Renal pelvis (tissue), 4 donors: Measurements from ENCODE around the gene CD84. TPM values are rescaled to one million over a fixed set of nuclear protein-coding genes. Genes with fewer than 3 reads are reported as not detected.
"Not testable (repeated sequence)": the region's sequence is repeated elsewhere in the genome, so short reads cannot be mapped to it uniquely, and the experiment has no call there.

ENCODE experiments used
- DNase-seq: peaks from one replicate; pipeline ENCODE4 v3.0.0-alpha.2; 2013
- polyA plus RNA-seq, 3 donors: library from polyadenylated mRNA; unstranded; fragments of 120-200 nt; gene quantifications; one replicate each; pipeline ENCODE4 v1.2.1, GENCODE V29; 2013; ENCODE audit not compliant: insufficient read length in 3 of 3

Gene CD84
- polyA plus RNA-seq, 3 donors, result 0.98 to 1.1 (median 1.0) TPM

GRCh38 chr1:160542303-160542945, 36.9 kb downstream of the CD84 start:
- peak; percentile 44 for DNase-seq

DNA sequence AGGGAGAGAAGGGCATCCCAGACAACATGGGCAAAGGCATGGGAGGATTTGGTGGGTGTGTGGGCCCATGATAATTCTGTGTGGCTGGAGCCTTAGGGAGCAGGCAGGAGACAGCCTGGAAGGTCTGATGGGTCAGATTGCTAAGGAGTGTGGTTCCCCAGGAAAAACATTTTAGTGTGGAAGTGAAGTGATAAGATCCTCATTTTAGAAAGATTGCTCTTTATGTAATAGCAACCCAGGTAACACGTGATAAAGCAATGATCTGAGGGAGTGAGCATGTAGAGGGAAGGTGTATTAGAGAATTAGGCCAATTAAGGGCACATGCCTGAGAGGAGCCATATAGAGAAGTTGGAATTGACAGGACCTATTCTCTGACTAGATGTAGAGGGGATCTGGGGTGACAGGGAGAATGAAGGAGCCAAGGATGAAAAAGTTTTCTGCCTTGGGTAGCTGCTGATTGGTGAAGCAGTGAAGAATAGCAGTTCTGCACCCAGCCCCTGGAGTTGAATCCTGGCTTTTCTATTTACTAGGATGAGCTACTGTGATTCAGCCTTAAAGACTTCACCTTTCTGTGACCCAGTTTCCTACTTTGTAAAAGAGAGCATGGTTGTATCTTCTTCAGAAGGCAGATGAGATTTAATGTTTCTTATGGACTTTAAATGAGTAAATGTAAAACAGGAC, 37.5 kb downstream of the CD84 start:
- no peak for DNase-seq

GRCh38 chr1:160540859-160541233, 38.5 kb downstream of the CD84 start:
- DNase-seq, result no peak

DNA sequence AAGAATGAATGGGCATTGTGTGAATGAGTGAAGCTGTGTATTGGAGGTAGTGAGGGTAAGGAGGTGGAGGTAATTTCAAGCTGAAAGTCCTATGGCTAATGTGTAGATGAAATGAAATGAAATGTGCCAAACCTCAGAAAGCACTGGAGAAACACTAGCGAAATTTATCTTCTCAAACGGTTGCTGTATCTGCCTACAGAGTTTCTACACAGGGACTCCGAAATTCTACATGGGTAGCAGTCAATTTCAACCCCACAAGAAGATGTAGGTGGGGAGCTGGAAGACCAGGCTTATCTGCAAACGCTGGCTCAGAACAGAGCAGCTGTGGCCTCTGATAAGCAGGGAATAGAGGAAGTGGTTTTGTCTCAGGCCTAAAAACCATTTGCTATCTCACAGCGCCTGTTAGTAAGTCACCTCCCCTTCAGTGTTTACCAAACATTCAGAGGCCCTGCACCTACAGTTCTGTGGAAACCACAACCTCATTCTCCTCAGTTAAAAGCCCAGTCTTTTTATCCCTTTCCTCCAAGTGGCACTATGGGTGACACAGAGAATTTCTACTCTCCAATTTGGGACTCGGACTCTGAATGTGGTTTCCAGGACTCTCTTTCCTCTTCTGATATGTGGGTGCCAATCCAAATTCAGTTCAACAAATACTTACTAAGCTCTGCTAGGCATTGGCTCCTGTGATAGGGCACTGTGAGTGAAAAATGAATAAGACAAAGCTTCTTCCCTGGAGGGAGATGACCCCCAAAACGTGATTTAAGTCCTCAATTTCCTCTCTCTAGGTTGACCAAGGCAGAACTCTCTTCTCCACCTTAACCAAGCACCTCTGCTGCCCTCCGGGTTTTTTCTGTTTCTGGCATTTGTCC, 39.1 kb downstream of the CD84 start:
- DNase-seq, result no peak

DNA sequence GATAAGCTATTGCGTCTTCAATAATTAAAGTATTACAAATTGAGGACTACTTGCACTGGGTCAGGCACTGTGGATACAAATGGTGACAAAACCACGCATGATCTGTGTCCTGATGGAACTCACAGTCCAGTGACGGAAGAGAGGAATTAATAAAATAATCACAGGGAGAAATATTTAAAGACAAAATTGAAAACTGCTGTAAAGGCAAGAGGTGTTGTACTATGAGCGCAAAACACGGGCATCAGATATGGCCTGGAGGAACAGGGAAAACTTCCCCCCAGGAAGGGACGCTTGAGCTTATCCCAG, 39.7 kb downstream of the CD84 start:
- no peak for DNase-seq

- no peak for DNase-seq
Measured at GRCh38 chr1:160538985-160539651, 40.2 kb downstream of the CD84 start.

DNA sequence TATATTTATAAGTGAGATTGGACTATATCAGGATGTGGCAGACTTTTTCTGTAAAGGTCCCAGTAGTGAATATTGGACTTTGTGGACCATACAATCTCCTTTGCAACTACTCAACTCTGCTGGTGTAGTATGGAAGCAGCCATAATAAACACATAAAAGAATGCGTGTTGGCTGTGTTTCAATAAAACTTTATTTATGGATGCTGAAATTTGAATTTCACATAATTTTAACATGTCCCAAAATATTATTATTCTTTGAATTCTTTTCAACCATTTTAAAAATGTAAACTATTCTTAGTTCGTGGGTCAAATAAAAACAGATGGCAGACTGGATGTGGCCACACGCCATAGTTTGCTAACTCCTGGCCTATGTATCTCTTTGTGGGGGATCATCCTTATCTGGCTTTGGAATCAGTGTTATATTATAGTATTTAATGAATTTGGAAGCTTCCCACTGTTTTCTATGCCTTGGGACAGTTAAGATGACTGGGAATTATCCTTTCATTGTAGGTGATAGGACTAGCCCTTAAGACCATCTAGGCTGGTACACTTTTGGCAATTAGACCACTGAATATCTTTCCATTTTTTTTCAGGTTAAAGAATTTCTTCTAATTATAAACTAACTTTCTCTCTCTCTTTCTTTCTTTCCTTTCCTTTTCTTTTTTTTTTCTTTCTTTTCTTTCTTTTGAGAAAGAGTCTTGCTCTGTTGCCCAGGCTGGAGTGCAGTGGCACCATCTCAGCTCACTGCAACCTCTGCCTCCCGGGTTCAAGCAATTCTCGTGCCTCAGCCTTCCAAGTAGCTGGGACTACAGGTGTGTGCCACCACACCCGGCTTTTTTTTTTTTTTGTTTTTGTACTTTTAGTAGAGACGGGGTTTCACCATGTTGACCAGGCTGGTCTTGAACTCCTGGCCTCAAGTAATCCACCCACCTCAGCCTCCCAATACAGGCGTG, 41.3 kb downstream of the CD84 start:
- no peak for DNase-seq

GRCh38 chr1:160534823-160535605, 44.3 kb downstream of the CD84 start:
- DNase-seq, result no peak

DNA sequence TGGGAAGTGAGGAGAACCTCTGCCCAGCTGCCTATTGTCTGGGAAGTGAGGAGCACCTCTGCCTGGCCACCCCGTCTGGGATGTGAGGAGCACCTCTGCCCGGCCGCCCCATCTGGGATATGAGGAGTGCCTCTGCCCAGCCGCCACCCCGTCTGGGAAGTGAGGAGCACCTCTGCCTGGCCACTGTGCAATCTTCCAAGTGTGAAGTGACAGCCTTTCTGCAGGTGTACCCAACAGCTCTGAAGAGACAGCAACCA, 46.8 kb downstream of the CD84 start:
- DNase-seq, result not testable (repeated sequence)

DNA sequence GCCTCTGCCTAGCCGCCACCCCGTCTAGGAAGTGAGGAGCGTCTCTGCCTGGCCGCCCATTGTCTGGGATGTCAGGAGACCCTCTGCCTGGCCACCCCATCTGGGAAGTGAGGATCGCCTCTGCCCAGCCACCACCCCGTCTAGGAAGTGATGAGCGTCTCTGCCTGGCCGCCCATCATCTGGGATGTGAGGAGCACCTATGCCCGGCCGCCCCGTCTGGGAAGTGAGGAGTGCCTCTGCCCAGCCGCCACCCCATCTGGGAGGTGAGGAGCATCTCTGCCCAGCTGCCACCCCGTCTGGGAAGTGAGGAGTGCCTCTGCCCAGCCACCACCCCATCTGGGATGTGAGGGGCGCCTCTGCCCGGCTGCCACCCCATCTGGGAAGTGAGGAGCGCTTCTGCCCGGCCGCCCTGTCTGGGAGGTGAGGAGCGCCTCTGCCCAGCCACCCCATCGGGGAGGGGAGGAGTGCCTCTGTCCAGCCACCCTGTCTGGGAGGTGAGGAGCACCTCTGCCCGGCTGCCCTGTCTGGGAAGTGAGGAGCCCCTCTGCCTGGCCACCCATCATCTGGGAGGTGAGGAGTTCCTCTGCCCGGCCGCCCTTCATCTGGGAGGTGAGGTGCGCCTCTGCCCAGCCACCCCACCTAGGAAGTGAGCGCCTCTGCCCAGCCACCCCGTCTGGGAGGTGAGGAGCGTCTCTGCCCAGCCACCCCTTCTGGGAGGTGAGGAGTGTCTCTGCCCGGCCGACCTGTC, 47.3 kb downstream of the CD84 start:
- not testable (repeated sequence) for DNase-seq

DNA sequence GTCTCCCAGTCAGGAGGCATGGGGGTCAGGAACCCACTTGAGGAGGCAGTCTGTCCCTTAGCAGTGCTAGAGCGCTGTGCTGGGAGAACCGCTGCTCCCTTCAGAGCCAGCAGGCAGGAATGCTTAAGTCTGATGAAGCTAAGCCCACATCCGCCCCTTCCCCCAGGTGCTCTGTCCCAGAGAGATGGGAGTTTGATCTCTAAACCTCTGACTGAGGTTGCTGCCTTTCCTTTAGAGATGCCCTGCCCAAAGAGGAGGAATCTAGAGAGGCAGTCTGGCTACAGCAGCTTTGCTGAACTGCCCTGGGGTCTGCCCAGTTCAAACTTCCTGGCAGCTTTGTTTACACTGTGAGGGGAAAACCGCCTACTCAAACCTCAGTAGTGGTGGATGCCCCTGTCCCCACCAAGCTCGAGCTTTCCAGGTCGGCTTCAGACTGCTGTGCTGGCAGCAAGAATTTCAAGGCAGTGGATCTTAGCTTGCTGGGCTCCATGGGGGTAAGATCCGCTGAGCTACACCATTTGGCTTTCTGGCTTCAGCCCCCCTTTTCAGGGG, 49.8 kb downstream of the CD84 start:
- DNase-seq, result not testable (repeated sequence)

DNA sequence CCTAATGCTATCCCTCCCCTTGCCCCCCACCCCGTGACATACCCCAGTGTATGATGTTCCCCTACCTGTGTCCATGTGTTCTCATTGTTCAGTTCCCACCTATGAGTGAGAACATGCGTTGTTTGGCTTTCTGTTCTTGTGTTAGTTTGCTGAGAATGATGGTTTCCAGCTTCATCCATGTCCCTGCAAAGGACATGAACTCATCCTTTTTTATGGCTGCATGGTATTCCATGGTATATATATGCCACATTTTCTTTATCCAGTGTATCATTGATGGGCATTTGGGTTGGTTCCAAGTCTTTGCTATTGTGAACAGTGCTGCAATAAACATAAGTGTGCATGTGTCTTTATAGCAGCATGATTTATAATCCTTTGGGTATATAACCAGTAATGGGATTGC, 55.5 kb downstream of the CD84 start:
- not testable (repeated sequence) for DNase-seq

DNA sequence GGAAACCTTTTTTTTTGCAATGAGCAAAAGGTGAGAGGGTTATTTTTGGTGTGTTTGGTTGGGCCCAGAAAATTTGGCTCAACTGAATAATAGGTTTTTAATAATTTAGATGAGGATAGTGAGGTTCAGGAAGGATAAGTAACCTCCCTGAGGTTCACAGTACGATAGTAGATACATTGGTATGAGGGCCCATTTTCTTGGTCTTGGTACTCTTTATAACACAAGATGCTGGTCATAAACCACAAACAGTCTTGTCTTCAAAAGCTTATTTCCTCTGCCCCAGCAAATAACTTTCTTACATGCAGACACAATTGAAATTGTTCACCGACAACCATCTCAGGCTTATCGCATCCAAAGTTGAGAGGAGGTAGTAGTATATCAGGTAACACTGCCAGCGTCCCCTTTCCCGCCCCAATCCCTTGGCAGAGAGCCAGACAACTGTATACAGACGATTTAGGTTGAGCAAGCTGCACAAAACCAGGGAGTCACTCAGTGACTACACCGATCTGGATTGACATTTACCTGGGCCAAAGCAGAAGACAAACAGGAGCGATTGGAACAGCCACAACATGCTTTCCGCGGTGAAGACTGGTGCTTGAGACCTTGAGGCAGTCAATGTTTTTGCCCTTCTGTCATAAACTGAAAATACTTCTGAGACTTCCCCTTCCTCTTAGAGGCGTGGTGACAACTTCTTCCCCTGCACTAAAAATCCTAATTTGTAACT, 56.5 kb downstream of the CD84 start, which contains the start of gene SLAMF6:
Gene SLAMF6 (minus strand): TSS at position 634 of the 724 bp plus-strand sequence. CDS start 63 bp downstream, at position 571.
- no peak for DNase-seq

GRCh38 chr1:160522136-160522535, 57.2 kb downstream of the CD84 start:
- DNase-seq, result no peak

DNA sequence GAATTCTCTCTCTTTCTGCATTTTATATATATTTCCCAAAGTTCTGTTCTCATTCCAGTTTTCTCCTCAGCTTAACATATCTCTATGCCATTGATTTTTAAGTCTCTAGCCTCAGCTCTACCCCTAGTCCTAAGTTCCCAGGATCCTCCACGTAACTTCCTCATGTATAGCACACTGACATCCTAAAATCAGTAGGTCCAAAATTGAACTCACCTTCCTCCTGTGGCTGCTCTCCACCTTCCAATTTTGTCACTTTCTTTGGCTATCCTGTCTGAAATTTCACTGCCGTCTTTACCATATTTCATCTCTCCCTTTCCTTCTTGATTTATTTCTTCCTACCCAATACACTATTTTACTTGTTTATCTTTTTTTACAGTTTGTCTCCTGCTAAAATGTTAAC, 57.7 kb downstream of the CD84 start:
- no peak for DNase-seq

DNA sequence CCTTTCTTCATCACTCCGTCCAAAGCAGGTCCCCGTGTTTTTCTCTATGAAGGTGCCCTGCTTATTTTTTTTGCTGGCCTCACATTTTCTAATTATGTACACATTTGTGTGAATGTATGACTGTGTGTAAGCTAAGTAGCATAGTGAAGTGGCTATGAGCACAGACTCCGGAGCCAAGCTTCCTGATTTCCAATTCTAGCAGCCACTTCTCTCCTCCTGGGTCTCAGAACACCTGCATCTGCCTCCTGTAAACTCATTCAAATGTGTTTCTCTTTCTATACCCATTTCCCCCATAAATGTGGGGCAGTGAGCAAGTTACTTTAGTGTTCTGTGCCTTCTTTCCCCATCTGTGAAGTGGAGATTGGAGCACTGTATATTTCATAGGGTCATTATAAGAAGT, 58.3 kb downstream of the CD84 start:
- no peak for DNase-seq

DNA sequence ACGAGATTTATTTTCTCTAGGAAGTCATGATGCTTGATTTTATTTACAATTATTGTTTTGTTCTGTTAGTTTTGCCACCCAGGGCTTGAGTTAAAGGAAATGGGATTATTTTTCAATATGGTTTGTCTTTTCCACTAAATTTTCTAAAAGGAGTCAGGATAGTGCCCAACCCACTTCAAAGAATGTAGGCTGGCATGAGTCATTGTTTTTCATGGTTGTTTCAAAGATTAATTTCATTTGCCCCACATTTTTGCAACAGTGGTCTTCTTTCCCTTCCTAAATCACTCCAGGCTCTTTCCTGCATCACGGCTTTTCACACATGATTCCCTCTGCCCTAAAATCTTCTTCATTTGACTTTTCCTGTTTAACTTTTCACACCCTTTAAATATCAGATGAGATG, 58.7 kb downstream of the CD84 start:
- DNase-seq, result no peak

DNA sequence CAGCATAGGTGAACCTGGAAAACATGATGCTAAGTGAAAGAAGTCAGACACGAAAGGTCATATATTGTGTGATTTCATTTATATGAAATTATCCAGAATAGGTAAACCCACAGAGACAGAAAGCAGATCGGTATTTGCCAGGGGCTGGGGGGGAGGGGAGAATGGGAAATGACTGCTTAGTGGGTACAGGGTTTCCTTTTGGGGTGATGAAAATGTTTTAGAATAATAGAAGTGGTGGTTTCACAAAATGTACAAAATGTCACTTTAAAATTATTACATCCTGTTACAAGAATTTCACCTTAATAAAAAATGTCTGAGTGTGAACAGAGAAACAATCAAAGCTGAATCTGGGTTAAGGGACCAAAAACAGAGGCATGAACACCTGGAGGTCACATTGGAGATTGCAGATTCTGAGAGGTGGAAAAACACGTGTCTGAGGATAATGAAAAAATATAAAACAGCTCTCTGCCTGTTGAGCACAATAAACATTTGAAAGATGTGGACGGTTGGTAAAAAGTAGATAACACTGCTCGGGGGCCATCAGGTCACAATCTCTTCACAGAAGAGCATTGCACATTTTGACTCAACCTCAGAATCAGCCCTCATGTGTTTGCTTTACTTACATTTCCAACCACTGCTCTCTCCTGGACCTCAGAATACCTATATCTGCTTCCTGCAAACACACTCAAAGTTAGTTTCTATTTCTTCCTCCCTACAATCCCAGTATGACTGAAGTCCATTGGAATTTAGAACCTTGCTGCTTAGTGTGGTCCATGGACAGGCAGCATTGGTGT, 59.5 kb downstream of the CD84 start:
- DNase-seq, result no peak
